Activated naive CD8-positive, alpha-beta T cell treated with anti-CD3 and anti-CD28 coated beads, Interleukin-2, amount 50 U/mL, for 24 hours (primary cell): Measurements from ENCODE around the gene GFI1B.

Source experiments
- ATAC-seq: fragments of 150-1000 bp; cut with Tn5 transposase; one replicate; pipeline ENCODE4 v1.10.0; 2021
- DNase-seq: peaks from one replicate; pipeline ENCODE4 v3.0.0; 2021
- H3K27ac Mint-ChIP-seq: one replicate; pipeline ENCODE4 v1.8.0; 2021; ENCODE audit warnings: mild to moderate bottlenecking, mixed read lengths
- H3K27me3 Mint-ChIP-seq: one replicate; pipeline ENCODE4 v1.8.0; 2021; ENCODE audit warnings: mixed read lengths
- H3K36me3 Mint-ChIP-seq: one replicate; pipeline ENCODE4 v1.8.0; 2021; ENCODE audit warnings: low read depth, mixed read lengths
- H3K4me1 Mint-ChIP-seq: one replicate; pipeline ENCODE4 v1.8.0; 2021; ENCODE audit warnings: mixed read lengths
- H3K4me3 Mint-ChIP-seq: one replicate; pipeline ENCODE4 v1.8.0; 2021; ENCODE audit warnings: mild to moderate bottlenecking, moderate library complexity, mixed read lengths
- H3K9me3 Mint-ChIP-seq: one replicate; pipeline ENCODE4 v1.8.0; 2021; ENCODE audit warnings: mixed read lengths

The GFI1B gene

GRCh38 chr9:133004999-133005760, 26.7 kb downstream of the GFI1B start:
- DNase-seq = no peak
- H3K36me3 Mint-ChIP-seq = no peaks in the 10 kb centered on the region
- peaks cover 2% of the 10 kb centered on the region for H3K4me1 Mint-ChIP-seq
- ATAC-seq = no peak
- H3K27me3 Mint-ChIP-seq = peaks cover 41% of the 10 kb centered on the region
- no peak overlapping the region for H3K4me3 Mint-ChIP-seq
- no peak overlapping the region for H3K27ac Mint-ChIP-seq
- no peaks in the 10 kb centered on the region for H3K9me3 Mint-ChIP-seq

- H3K27ac Mint-ChIP-seq = no peak overlapping the region
- DNase-seq (no peak), ATAC-seq (no peak)
- H3K27me3 Mint-ChIP-seq = peaks cover 39% of the 10 kb centered on the region
- no peaks in the 10 kb centered on the region for H3K9me3 Mint-ChIP-seq
- H3K4me1 Mint-ChIP-seq = peaks cover 2% of the 10 kb centered on the region
- no peaks in the 10 kb centered on the region for H3K36me3 Mint-ChIP-seq
- H3K4me3 Mint-ChIP-seq = no peak overlapping the region
These were observed 27.5 kb downstream of the GFI1B start for GRCh38 chr9:133005957-133006356.

- Mint-ChIP-seq H3K9me3 (no peaks in the 10 kb centered on the region), H3K27me3 (peaks cover 35% of the 10 kb centered on the region), H3K4me3 (no peak overlapping the region), H3K27ac (no peak overlapping the region), H3K36me3 (no peaks in the 10 kb centered on the region), H3K4me1 (peaks cover 2% of the 10 kb centered on the region)
- no peak for ATAC-seq
- DNase-seq = no peak
These were observed 28.3 kb downstream of the GFI1B start for GRCh38 chr9:133006731-133007352.

- Mint-ChIP-seq H3K27ac (no peak overlapping the region), H3K36me3 (no peaks in the 10 kb centered on the region), H3K9me3 (no peaks in the 10 kb centered on the region), H3K4me1 (no peaks in the 10 kb centered on the region), H3K27me3 (peaks cover 19% of the 10 kb centered on the region), H3K4me3 (no peak overlapping the region)
- DNase-seq = no peak
- ATAC-seq = no peak
These were observed 29.9 kb downstream of the GFI1B start for GRCh38 chr9:133008406-133008805.

- H3K36me3 Mint-ChIP-seq = no peaks in the 10 kb centered on the region
- no peak overlapping the region for H3K27ac Mint-ChIP-seq
- H3K4me1 Mint-ChIP-seq = no peaks in the 10 kb centered on the region
- ATAC-seq = no peak
- H3K4me3 Mint-ChIP-seq = no peak overlapping the region
- no peaks in the 10 kb centered on the region for H3K9me3 Mint-ChIP-seq
- no peak for DNase-seq
- H3K27me3 Mint-ChIP-seq = peaks cover 16% of the 10 kb centered on the region
These were observed 30.3 kb downstream of the GFI1B start for GRCh38 chr9:133008824-133009223.

GRCh38 chr9:133009906-133010582, 31.6 kb downstream of the GFI1B start:
- no peaks in the 10 kb centered on the region for H3K4me1 Mint-ChIP-seq
- H3K27me3 Mint-ChIP-seq = peaks cover 13% of the 10 kb centered on the region
- ATAC-seq (no peak), DNase-seq (no peak)
- H3K4me3 Mint-ChIP-seq = no peak overlapping the region
- no peaks in the 10 kb centered on the region for H3K36me3 Mint-ChIP-seq
- peaks cover under 1% of the 10 kb centered on the region for H3K9me3 Mint-ChIP-seq
- H3K27ac Mint-ChIP-seq = no peak overlapping the region

- ATAC-seq (no peak), DNase-seq (no peak)
- Mint-ChIP-seq H3K27me3 (peaks cover 11% of the 10 kb centered on the region), H3K4me3 (no peak overlapping the region), H3K27ac (no peak overlapping the region), H3K4me1 (no peaks in the 10 kb centered on the region), H3K36me3 (no peaks in the 10 kb centered on the region), H3K9me3 (peaks cover 10% of the 10 kb centered on the region)
These were observed 36.2 kb downstream of the GFI1B start for GRCh38 chr9:133014696-133015095.

- Mint-ChIP-seq H3K27ac (peak overlapping the region; percentile 18), H3K4me3 (peak overlapping the region; percentile 40), H3K9me3 (no peaks in the 10 kb centered on the region), H3K36me3 (no peaks in the 10 kb centered on the region), H3K4me1 (peaks cover 15% of the 10 kb centered on the region), H3K27me3 (peaks cover under 1% of the 10 kb centered on the region)
- ATAC-seq = peak; percentile 66
- peak; percentile 75 for DNase-seq
These were observed 44.8 kb downstream of the GFI1B start for GRCh38 chr9:133023117-133023890.

GRCh38 chr9:133026426-133026825, 47.9 kb downstream of the GFI1B start:
- H3K9me3 Mint-ChIP-seq = no peaks in the 10 kb centered on the region
- no peak overlapping the region for H3K27ac Mint-ChIP-seq
- H3K27me3 Mint-ChIP-seq = no peaks in the 10 kb centered on the region
- no peak for DNase-seq
- no peak overlapping the region for H3K4me3 Mint-ChIP-seq
- H3K4me1 Mint-ChIP-seq = peaks cover 22% of the 10 kb centered on the region
- peaks cover 4% of the 10 kb centered on the region for H3K36me3 Mint-ChIP-seq
- ATAC-seq = no peak

GRCh38 chr9:133027134-133027533, 48.6 kb downstream of the GFI1B start:
- no peaks in the 10 kb centered on the region for H3K9me3 Mint-ChIP-seq
- no peak overlapping the region for H3K27ac Mint-ChIP-seq
- H3K36me3 Mint-ChIP-seq = peaks cover 9% of the 10 kb centered on the region
- DNase-seq (no peak), ATAC-seq (no peak)
- no peak overlapping the region for H3K4me3 Mint-ChIP-seq
- no peaks in the 10 kb centered on the region for H3K27me3 Mint-ChIP-seq
- H3K4me1 Mint-ChIP-seq = peaks cover 28% of the 10 kb centered on the region

GRCh38 chr9:133028221-133028620, 49.7 kb downstream of the GFI1B start:
- no peaks in the 10 kb centered on the region for H3K27me3 Mint-ChIP-seq
- no peaks in the 10 kb centered on the region for H3K9me3 Mint-ChIP-seq
- no peak for ATAC-seq

GRCh38 chr9:133029994-133030316, 51.5 kb downstream of the GFI1B start:
- H3K4me1 Mint-ChIP-seq = peaks cover 31% of the 10 kb centered on the region
- H3K4me3 Mint-ChIP-seq = peak overlapping the region; percentile 92
- peak overlapping the region; percentile 97 for H3K27ac Mint-ChIP-seq
- no peaks in the 10 kb centered on the region for H3K27me3 Mint-ChIP-seq
- H3K9me3 Mint-ChIP-seq = no peaks in the 10 kb centered on the region
- peaks cover 11% of the 10 kb centered on the region for H3K36me3 Mint-ChIP-seq
- peak; percentile 7 for ATAC-seq
- no peak for DNase-seq

More at GRCh38 chr9:133028221-133028620, 49.7 kb downstream of the GFI1B start:
- Mint-ChIP-seq H3K4me1 (peaks cover 32% of the 10 kb centered on the region), H3K36me3 (peaks cover 11% of the 10 kb centered on the region), H3K4me3 (peak overlapping the region; percentile 92), H3K27ac (no peak overlapping the region)
- no peak for DNase-seq

- Mint-ChIP-seq H3K27me3 (no peaks in the 10 kb centered on the region), H3K4me3 (peak within 1 kb of the TSS; percentile 92), H3K9me3 (no peaks in the 10 kb centered on the region), H3K4me1 (peaks cover 31% of the 10 kb centered on the region), H3K36me3 (peaks cover 11% of the 10 kb centered on the region), H3K27ac (peak within 1 kb of the TSS; percentile 97)
- ATAC-seq (peak; percentile 99), DNase-seq (peak; percentile 89)
These were observed 52.0 kb downstream of the GFI1B start, which contains the start of gene GTF3C5 for GRCh38 chr9:133030317-133031129. Gene GTF3C5 (plus strand): TSS chr9:133030997. CDS start chr9:133031012, 15 bp downstream.

GRCh38 chr9:133031130-133031422, 52.6 kb downstream of the GFI1B start:
- Mint-ChIP-seq H3K36me3 (peaks cover 11% of the 10 kb centered on the region), H3K4me1 (peaks cover 31% of the 10 kb centered on the region), H3K27me3 (no peaks in the 10 kb centered on the region), H3K27ac (peak overlapping the region; percentile 97), H3K9me3 (no peaks in the 10 kb centered on the region), H3K4me3 (peak overlapping the region; percentile 92)
- no peak for ATAC-seq
- no peak for DNase-seq
